ENCODE results near the gene PPM1E.

GRCh38 chr17:58760248-58760647 is 4.6 kb downstream of the PPM1E start:
- TF ChIP-seq, protein P1, sequence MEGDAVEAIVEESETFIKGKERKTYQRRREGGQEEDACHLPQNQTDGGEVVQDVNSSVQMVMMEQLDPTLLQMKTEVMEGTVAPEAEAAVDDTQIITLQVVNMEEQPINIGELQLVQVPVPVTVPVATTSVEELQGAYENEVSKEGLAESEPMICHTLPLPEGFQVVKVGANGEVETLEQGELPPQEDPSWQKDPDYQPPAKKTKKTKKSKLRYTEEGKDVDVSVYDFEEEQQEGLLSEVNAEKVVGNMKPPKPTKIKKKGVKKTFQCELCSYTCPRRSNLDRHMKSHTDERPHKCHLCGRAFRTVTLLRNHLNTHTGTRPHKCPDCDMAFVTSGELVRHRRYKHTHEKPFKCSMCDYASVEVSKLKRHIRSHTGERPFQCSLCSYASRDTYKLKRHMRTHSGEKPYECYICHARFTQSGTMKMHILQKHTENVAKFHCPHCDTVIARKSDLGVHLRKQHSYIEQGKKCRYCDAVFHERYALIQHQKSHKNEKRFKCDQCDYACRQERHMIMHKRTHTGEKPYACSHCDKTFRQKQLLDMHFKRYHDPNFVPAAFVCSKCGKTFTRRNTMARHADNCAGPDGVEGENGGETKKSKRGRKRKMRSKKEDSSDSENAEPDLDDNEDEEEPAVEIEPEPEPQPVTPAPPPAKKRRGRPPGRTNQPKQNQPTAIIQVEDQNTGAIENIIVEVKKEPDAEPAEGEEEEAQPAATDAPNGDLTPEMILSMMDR (IDR thresholded peaks at IDR 0.05) = no peak
- no peak for TF ChIP-seq POLR2A (IDR thresholded peaks at IDR 0.05)

All from esophagus squamous epithelium (tissue), 4 donors.